ENCODE results near the gene ALAD.

ALAD gene

GRCh38 chr9:113390192-113390960, 10.7 kb downstream of the ALAD start:
- no peaks in the 10 kb centered on the region for H3K36me3 ChIP-seq (ENCODE audit: low read length)

GRCh38 chr9:113389451-113389850, 11.6 kb downstream of the ALAD start:
- Histone ChIP-seq H2AFZ (ENCODE audit: low read depth, low read length, severe bottlenecking) (no peak overlapping the region), H3K36me3 (ENCODE audit: low read length) (no peaks in the 10 kb centered on the region), H3K4me3 (ENCODE audit: insufficient read depth, low read length, poor library complexity, severe bottlenecking) (no peak overlapping the region), H3K27me3 (ENCODE audit: low read length) (no peaks in the 10 kb centered on the region), H3K9me3 (ENCODE audit: insufficient read depth, low read length) (no peaks in the 10 kb centered on the region), H3K4me2 (ENCODE audit: low read depth, low read length, poor library complexity, severe bottlenecking) (no peak overlapping the region), H3F3A (ENCODE audit: insufficient read depth) (no peaks in the 10 kb centered on the region), H3K9me2 (replicated peaks; ENCODE audit: insufficient read depth, low read length) (no peaks in the 10 kb centered on the region), H4K20me1 (ENCODE audit: low read depth, low read length) (no peaks in the 10 kb centered on the region), H3K27ac (ENCODE audit: low read depth, low read length) (no peak overlapping the region), H3K9ac (ENCODE audit: low read length) (no peak overlapping the region), H3K79me2 (ENCODE audit: insufficient read depth, low read length) (no peaks in the 10 kb centered on the region)
- TF ChIP-seq EZH2phosphoT487 (conservative IDR thresholded peaks at IDR 0.05; ENCODE audit: low read length), result no peak
- TF ChIP-seq, protein P1, sequence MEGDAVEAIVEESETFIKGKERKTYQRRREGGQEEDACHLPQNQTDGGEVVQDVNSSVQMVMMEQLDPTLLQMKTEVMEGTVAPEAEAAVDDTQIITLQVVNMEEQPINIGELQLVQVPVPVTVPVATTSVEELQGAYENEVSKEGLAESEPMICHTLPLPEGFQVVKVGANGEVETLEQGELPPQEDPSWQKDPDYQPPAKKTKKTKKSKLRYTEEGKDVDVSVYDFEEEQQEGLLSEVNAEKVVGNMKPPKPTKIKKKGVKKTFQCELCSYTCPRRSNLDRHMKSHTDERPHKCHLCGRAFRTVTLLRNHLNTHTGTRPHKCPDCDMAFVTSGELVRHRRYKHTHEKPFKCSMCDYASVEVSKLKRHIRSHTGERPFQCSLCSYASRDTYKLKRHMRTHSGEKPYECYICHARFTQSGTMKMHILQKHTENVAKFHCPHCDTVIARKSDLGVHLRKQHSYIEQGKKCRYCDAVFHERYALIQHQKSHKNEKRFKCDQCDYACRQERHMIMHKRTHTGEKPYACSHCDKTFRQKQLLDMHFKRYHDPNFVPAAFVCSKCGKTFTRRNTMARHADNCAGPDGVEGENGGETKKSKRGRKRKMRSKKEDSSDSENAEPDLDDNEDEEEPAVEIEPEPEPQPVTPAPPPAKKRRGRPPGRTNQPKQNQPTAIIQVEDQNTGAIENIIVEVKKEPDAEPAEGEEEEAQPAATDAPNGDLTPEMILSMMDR (IDR thresholded peaks at IDR 0.05; ENCODE audit: insufficient read depth, low read length, poor library complexity, severe bottlenecking), result no peak

More at GRCh38 chr9:113390192-113390960, 10.7 kb downstream of the ALAD start:
- H3K27me3 ChIP-seq (ENCODE audit: low read length), result no peaks in the 10 kb centered on the region
- no peaks in the 10 kb centered on the region for H4K20me1 ChIP-seq (ENCODE audit: low read depth, low read length)
- TF ChIP-seq EZH2phosphoT487 (conservative IDR thresholded peaks at IDR 0.05; ENCODE audit: low read length), result no peak
- TF ChIP-seq, protein P1 (IDR thresholded peaks at IDR 0.05; ENCODE audit: insufficient read depth, low read length, poor library complexity, severe bottlenecking), result no peak
- no peaks in the 10 kb centered on the region for H3K9me2 ChIP-seq (replicated peaks; ENCODE audit: insufficient read depth, low read length)
- H3F3A ChIP-seq (ENCODE audit: insufficient read depth), result no peaks in the 10 kb centered on the region
- H3K9ac ChIP-seq (ENCODE audit: low read length), result no peak overlapping the region
- no peak overlapping the region for H3K27ac ChIP-seq (ENCODE audit: low read depth, low read length)
- no peaks in the 10 kb centered on the region for H3K9me3 ChIP-seq (ENCODE audit: insufficient read depth, low read length)
- H3K4me2 ChIP-seq (ENCODE audit: low read depth, low read length, poor library complexity, severe bottlenecking), result no peak overlapping the region
- H3K79me2 ChIP-seq (ENCODE audit: insufficient read depth, low read length), result no peaks in the 10 kb centered on the region
- H2AFZ ChIP-seq (ENCODE audit: low read depth, low read length, severe bottlenecking), result no peak overlapping the region
- H3K4me3 ChIP-seq (ENCODE audit: insufficient read depth, low read length, poor library complexity, severe bottlenecking), result no peak overlapping the region

- Histone ChIP-seq H3K9me2 (replicated peaks; ENCODE audit: insufficient read depth, low read length) (no peaks in the 10 kb centered on the region), H3K9me3 (ENCODE audit: insufficient read depth, low read length) (no peaks in the 10 kb centered on the region), H2AFZ (ENCODE audit: low read depth, low read length, severe bottlenecking) (no peak overlapping the region), H3K4me3 (ENCODE audit: insufficient read depth, low read length, poor library complexity, severe bottlenecking) (no peak overlapping the region), H3K4me2 (ENCODE audit: low read depth, low read length, poor library complexity, severe bottlenecking) (no peak overlapping the region), H3K9ac (ENCODE audit: low read length) (no peak overlapping the region), H3K36me3 (ENCODE audit: low read length) (no peaks in the 10 kb centered on the region), H4K20me1 (ENCODE audit: low read depth, low read length) (no peaks in the 10 kb centered on the region), H3F3A (ENCODE audit: insufficient read depth) (no peaks in the 10 kb centered on the region), H3K27ac (ENCODE audit: low read depth, low read length) (no peak overlapping the region), H3K79me2 (ENCODE audit: insufficient read depth, low read length) (no peaks in the 10 kb centered on the region), H3K27me3 (ENCODE audit: low read length) (no peaks in the 10 kb centered on the region)
- no peak for TF ChIP-seq EZH2phosphoT487 (conservative IDR thresholded peaks at IDR 0.05; ENCODE audit: low read length)
- TF ChIP-seq, protein P1 (IDR thresholded peaks at IDR 0.05; ENCODE audit: insufficient read depth, low read length, poor library complexity, severe bottlenecking), result no peak
Observed at GRCh38 chr9:113388833-113389232, 12.3 kb downstream of the ALAD start.

Data from SU-DHL-6 (cell line).